Embryonic facial prominence (tissue), 1 donor: ENCODE measurements around the gene CPT2.
A peak's percentile ranks its signal among the peaks of the same experiment; 100 is the strongest.
"Not testable (repeated sequence)": the region's sequence is repeated elsewhere in the genome, so short reads cannot be mapped to it uniquely, and the experiment has no call there.

Experiments used
- DNase-seq: peaks from one replicate; pipeline ENCODE4 v3.0.0-alpha.2; 2016; ENCODE audit errors: extremely low spot score

The CPT2 gene

GRCh38 chr1:53182111-53182593 lies 14.5 kb upstream of the CPT2 start:
- DNase-seq = peak; percentile 60

- DNase-seq = no peak
Observed at GRCh38 chr1:53182716-53183094, 13.9 kb upstream of the CPT2 start.

- DNase-seq = no peak
Observed at GRCh38 chr1:53183095-53183990, 13.3 kb upstream of the CPT2 start.

GRCh38 chr1:53185955-53186297 lies 10.7 kb upstream of the CPT2 start:
- not testable (repeated sequence) for DNase-seq

- DNase-seq = no peak
Observed at GRCh38 chr1:53186533-53186932, 10.1 kb upstream of the CPT2 start.

- DNase-seq = no peak
Observed at GRCh38 chr1:53187401-53187800, 9.2 kb upstream of the CPT2 start.

- DNase-seq = no peak
Observed at GRCh38 chr1:53188099-53188498, 8.5 kb upstream of the CPT2 start.

GRCh38 chr1:53189061-53189460 lies 7.6 kb upstream of the CPT2 start:
- DNase-seq = no peak

GRCh38 chr1:53190210-53190611 lies 6.4 kb upstream of the CPT2 start:
- no peak for DNase-seq

- no peak for DNase-seq
Observed at GRCh38 chr1:53195246-53196016, 1.2 kb upstream of the CPT2 start.

GRCh38 chr1:53196017-53196484 lies 573 bp upstream of the CPT2 start:
- DNase-seq = no peak

- DNase-seq = peak; percentile 12
Observed at GRCh38 chr1:53197291-53198200, 922 bp downstream of the CPT2 start.

GRCh38 chr1:53198241-53198651 lies 1.6 kb downstream of the CPT2 start:
- DNase-seq = peak; percentile 25

- DNase-seq = no peak
Observed at GRCh38 chr1:53203466-53203865, 6.8 kb downstream of the CPT2 start.

- not testable (repeated sequence) for DNase-seq
Observed at GRCh38 chr1:53205496-53205895, 8.9 kb downstream of the CPT2 start.

- DNase-seq = not testable (repeated sequence)
Observed at GRCh38 chr1:53206083-53206685, 9.6 kb downstream of the CPT2 start.

GRCh38 chr1:53206735-53207379 lies 10.2 kb downstream of the CPT2 start:
- DNase-seq = no peak

- DNase-seq = no peak
Observed at GRCh38 chr1:53207726-53208125, 11.1 kb downstream of the CPT2 start.

GRCh38 chr1:53210352-53210751 lies 13.7 kb downstream of the CPT2 start:
- no peak for DNase-seq

GRCh38 chr1:53210954-53211353 lies 14.3 kb downstream of the CPT2 start:
- DNase-seq = no peak
